Epithelial cell of prostate (primary cell): ENCODE results near the gene FAHD1.

ENCODE experiments used
- DNase-seq: peaks from one replicate; pipeline ENCODE4 v3.0.0-alpha.2; 2011; ENCODE audit warnings: low read depth, low spot score
- H3K27ac ChIP-seq: fragments of 450-650 bp; 2 replicates; pipeline ENCODE4 v1.5.1; 2017; ENCODE audit warnings: mild to moderate bottlenecking

Gene FAHD1

GRCh38 chr16:1831186-1832075, 4.4 kb downstream of the FAHD1 start:
- no peak overlapping the region for H3K27ac ChIP-seq
- DNase-seq, result no peak

GRCh38 chr16:1832838-1833454, 5.9 kb downstream of the FAHD1 start:
- DNase-seq, result peak; percentile 36
- no peak overlapping the region for H3K27ac ChIP-seq

DNA sequence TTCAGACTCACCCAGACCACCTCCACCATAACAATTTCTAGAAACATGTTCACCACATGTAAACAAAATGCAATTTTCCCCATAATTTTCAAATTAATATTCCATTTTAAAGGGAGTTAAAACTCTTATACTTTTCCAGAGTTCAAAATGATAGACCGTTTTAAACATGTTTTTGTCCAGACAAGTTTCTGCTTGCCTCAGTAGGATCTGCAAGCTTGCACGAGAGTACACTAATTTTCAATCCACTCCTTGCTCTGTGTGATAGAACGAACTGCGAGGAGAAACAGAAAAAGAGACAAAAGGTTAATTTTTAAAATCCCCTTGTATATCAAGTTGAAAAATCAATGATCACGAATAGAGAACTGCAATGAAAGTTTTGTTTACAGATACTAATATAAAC, 7.1 kb downstream of the FAHD1 start:
- H3K27ac ChIP-seq, result peak overlapping the region; percentile 29
- no peak for DNase-seq

DNA sequence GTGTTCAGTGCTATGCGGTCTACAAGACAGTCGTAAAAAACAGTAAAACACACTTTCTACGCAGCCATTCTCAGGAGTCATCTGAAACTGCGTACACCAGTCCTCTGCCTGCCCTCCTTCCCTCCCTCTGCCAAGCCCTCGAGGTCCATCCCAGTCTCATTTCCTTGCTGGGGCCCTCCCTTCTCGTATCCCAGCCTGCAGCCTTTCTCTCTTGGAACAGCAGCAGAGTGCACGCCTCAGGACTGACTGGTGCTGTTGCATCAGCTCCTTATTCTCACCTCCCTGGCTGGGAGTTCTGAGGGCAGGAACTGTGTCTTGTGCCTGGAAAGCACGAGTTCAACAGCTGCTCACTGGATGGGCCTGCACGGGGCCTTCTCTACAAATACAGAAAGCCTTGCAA, 12.5 kb downstream of the FAHD1 start:
- no peak for DNase-seq
- peak overlapping the region; percentile 48 for H3K27ac ChIP-seq

GRCh38 chr16:1845985-1846384, 19.0 kb downstream of the FAHD1 start:
- H3K27ac ChIP-seq, result no peak overlapping the region
- DNase-seq, result no peak

- no peak for DNase-seq
These were observed 19.4 kb downstream of the FAHD1 start for GRCh38 chr16:1846416-1846815.

DNA sequence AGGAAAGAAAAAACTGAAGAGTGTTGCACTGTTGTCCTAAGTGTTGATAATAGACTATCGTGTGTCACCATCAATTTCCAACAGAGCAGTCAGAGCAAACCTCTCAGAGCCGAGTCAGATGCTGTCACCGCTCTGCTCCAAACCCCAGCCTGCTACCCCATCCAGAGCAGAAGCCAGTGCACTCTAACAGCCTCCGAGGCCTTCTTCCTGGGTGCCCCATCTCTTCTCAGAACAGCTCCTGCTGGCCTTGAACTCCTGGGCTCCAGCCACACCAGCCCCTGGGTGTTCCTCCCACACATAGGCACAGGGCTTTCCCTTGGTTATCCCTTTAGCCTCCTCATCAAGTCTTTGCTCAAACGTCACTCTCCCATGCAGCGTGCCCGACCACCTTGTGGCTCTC, 24.0 kb downstream of the FAHD1 start:
- DNase-seq, result no peak

More at GRCh38 chr16:1846416-1846815, 19.4 kb downstream of the FAHD1 start:
- H3K27ac ChIP-seq, result no peak overlapping the region

DNA sequence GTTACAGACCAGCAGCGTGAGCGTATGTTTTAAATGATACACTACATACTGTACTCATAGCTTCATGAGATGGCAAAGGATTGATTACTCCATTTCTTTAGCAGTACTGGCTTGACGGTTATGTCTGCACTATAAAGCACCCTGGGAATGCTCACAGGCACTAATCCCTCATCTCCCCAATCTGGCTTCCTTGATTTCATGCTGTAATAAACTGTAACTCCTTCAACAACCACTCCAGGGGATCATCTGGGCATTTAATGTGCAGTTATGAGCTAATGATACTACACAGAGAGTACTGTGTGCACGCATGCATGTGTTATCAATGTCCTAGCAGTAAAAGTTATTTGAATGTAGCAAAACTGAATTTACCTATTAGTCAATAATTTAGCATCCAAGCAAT, 24.8 kb downstream of the FAHD1 start:
- no peak for DNase-seq
- no peak overlapping the region for H3K27ac ChIP-seq

More for the DNA sequence above, 24.0 kb downstream of the FAHD1 start:
- no peak overlapping the region for H3K27ac ChIP-seq

DNA sequence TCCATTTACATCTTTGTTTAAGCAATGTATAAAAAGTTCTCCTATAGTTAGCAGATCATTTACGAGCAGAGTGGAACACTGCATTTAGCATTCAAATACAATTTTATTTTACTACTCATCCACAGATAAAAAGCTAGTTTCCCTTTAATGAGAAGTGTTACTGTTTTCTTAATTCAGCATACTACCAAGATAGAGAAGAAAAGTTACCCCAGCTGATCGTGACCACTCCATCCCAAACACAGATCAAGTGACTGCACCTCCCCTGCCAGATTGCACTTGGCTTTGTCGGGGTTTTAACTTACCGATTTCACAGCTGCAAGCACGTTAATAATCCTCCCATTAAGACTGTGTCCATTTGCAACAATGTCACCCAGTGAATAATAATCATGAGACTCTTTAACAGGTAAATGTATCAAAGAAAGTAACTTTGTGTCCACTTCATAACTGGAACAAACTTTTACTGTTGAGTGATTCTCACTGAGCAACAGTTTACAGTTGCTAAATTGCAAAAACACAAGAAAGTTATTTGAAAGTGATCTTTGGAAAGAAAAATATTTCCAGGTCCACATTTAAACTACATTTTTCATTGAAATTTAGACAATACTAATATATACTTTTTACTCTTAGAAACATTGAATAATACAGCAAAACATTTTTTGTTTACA, 30.6 kb downstream of the FAHD1 start:
- DNase-seq, result no peak
- no peak overlapping the region for H3K27ac ChIP-seq

- no peak for DNase-seq
- H3K27ac ChIP-seq, result no peak overlapping the region
These were observed 31.3 kb downstream of the FAHD1 start for GRCh38 chr16:1858189-1858865.

GRCh38 chr16:1859650-1860049, 32.6 kb downstream of the FAHD1 start:
- no peak for DNase-seq
- H3K27ac ChIP-seq, result no peak overlapping the region

DNA sequence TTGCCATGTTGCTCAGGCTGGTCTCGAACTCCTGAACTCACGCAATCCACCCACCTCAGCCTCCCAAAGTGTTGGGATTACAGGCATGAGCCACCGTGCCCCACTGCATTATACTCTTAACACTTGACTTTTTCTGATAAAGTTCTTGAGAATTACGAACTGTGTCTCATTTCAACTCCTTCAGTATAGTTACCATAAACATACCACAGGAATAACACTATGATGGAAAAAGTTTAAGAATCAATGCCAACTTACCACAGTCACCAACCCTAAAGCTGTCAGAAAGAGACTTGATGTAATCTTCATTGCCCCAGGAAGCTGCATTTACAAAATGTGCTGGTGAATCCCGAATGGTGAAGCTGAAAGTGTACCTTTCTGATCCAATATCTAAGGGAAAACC, 34.7 kb downstream of the FAHD1 start:
- H3K27ac ChIP-seq, result no peak overlapping the region
- no peak for DNase-seq

GRCh38 chr16:1862394-1862793, 35.4 kb downstream of the FAHD1 start:
- DNase-seq, result no peak
- no peak overlapping the region for H3K27ac ChIP-seq

GRCh38 chr16:1863681-1864460, 36.9 kb downstream of the FAHD1 start:
- no peak for DNase-seq
- no peak overlapping the region for H3K27ac ChIP-seq

GRCh38 chr16:1865902-1866690, 39.1 kb downstream of the FAHD1 start:
- no peak for DNase-seq

GRCh38 chr16:1870365-1871082, 43.5 kb downstream of the FAHD1 start:
- DNase-seq, result peak; percentile 49
- peak overlapping the region; percentile 83 for H3K27ac ChIP-seq

More at GRCh38 chr16:1865902-1866690, 39.1 kb downstream of the FAHD1 start:
- no peak overlapping the region for H3K27ac ChIP-seq

DNA sequence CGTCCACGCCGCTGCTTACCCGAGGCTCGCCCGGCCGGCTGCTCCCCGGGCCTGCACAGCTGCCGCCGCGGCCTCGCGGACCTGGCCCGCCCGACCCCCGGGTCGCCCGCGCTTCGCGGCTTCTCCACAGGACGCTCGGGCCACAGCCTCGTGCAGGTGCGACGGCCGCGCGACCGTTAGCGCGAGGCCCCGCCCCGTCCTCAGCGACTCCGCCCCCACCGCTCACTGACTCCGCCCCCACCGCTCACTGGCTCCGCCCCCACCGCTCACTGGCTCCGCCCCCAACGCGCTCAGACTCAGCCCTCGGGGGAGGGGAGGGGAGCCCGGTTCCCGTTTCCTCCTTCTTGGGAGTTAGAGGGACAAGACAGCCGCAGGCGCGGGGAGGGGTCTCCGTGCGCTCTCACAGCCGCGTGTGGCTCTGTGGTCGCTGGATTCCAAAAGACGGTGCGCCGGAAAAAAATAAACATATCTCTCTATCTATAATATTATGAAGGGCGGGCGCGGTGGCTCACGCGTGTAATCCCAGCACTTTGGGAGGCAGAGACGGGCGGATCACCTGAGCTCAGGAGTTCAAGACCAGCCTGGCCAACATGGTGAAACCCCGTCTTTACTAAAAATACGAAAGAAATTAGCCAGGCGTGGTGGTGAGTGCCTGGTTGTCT, 45.1 kb downstream of the FAHD1 start, which contains the start of gene MEIOB:
MEIOB (minus strand) TSS at position 191 of the 662 bp plus-strand sequence. CDS start 3,989 bp downstream, outside the sequence.
- H3K27ac ChIP-seq, result peak within 1 kb of the TSS; percentile 83
- DNase-seq, result no peak

DNA sequence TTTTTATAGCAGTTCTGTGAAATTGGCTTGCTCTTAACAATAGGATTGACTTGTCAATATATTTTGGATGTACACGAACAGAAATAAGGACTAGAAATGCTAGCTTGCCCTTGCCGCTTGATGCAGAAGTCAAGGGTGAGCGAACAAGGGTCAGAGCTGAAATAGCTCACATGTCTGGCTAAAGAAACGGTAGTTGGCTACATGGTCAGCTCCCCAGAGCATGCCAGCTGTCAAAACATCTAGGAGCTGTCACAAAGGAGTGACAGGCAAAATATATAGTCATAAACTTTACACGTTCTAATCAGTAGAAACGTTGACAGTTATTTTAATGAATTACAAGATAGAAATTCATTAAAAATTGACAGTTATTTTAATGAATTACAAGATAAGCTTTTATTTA, 47.8 kb downstream of the FAHD1 start:
- H3K27ac ChIP-seq, result no peak overlapping the region
- DNase-seq, result no peak
